Lung (tissue), 12 donors: Measurements from ENCODE around the gene KCTD16. TPM values are rescaled to one million over a fixed set of nuclear protein-coding genes. Genes with fewer than 3 reads are reported as not detected.

Experiments
- ATAC-seq: fragments of 200-7000 bp; cut with Tn5 transposase; one replicate; pipeline ENCODE4 v1.9.1; 2020; ENCODE audit warnings: moderate number of reproducible peaks; ENCODE audit not compliant: insufficient read depth, low FRiP score
- DNase-seq, 3 donors: peaks; one replicate each; pipeline ENCODE4 v3.0.0-alpha.2; 2013 to 2017
- H3K27ac ChIP-seq, 2 donors: one replicate each; pipeline ENCODE4 v1.5.1; 2013; ENCODE audit warnings: mild to moderate bottlenecking in 2 of 2, moderate library complexity in 2 of 2, control low read depth in 1 of 2, inconsistent platforms in 1 of 2, low read depth in 1 of 2, low read length in 1 of 2
- H3K27me3 ChIP-seq, 3 donors: one replicate each; pipeline ENCODE4 v1.5.1; 2013; ENCODE audit warnings: low read length in 2 of 3; ENCODE audit not compliant: control insufficient read depth in 3 of 3, insufficient read depth in 3 of 3
- H3K36me3 ChIP-seq, 4 donors: one replicate each; pipeline ENCODE4 v1.5.1; 2013; ENCODE audit warnings: low read length in 4 of 4, mild to moderate bottlenecking in 1 of 4, moderate library complexity in 1 of 4; ENCODE audit not compliant: control insufficient read depth in 4 of 4, insufficient read depth in 4 of 4
- H3K4me1 ChIP-seq, 5 donors: one replicate each; pipeline ENCODE4 v1.5.1; 2013; ENCODE audit warnings: low read length in 5 of 5, mild to moderate bottlenecking in 2 of 5, moderate library complexity in 1 of 5; ENCODE audit not compliant: control insufficient read depth in 5 of 5, insufficient read depth in 5 of 5
- H3K4me3 ChIP-seq: one replicate; pipeline ENCODE4 v1.5.1; 2013; ENCODE audit warnings: mild to moderate bottlenecking, control low read depth, moderate library complexity
- H3K9ac ChIP-seq, 2 donors: one replicate each; pipeline ENCODE4 v1.5.1; 2013; ENCODE audit warnings: low read length in 2 of 2, control low read depth in 1 of 2; ENCODE audit not compliant: insufficient read depth in 1 of 2
- H3K9me3 ChIP-seq, 4 donors: one replicate each; pipeline ENCODE4 v1.5.1; 2013; ENCODE audit warnings: low read length in 3 of 4, mild to moderate bottlenecking in 1 of 4, moderate library complexity in 1 of 4; ENCODE audit not compliant: control insufficient read depth in 4 of 4, insufficient read depth in 3 of 4
- CTCF ChIP-seq: IDR thresholded peaks from 2 replicates; pipeline ENCODE4 v1.5.1; 2012; ENCODE audit warnings: mild to moderate bottlenecking; ENCODE audit errors: control extremely low read depth, extremely low read depth
- WGBS, 2 donors: extraction: QIAGEN DNeasy Blood & Tissue Kit; methylation state at CpG; one replicate each; pipeline ENCODE4 v1.1.7; 2013; 5-methylcytosine and 5-hydroxymethylcytosine counted together
- polyA plus RNA-seq, 2 donors: library from polyadenylated mRNA; stranded (reverse); fragments of 200-250 nt; gene quantifications; one replicate each; pipeline ENCODE4 v1.2.1, GENCODE V29; 2013
- total RNA-seq, 2 donors: library from RNA; depleted of rRNA in 1 of 2; stranded (reverse); fragments of >200 nt in 1 of 2; gene quantifications; one replicate each; pipeline ENCODE4 v1.2.1, GENCODE V29; 2014 to 2021
- donor health status: control.
- donor health status: control.
- donor health status: Bipolar disorder and iron deficiency.
- donor health status: healthy.
- donor health status: DM: yes; HTN: yes; CAD: no.

Gene KCTD16
- total and polyA plus RNA-seq, 4 donors, result 0.07 to 0.63 (median 0.27) TPM

- 95% methylated on average over 2 of the region's 2 CpGs for WGBS, 2 donors
- TF ChIP-seq CTCF, result no peak
- no peak for ATAC-seq
- Histone ChIP-seq H3K27ac (no peak overlapping the region), H3K9ac (no peak overlapping the region), H3K4me1 (peaks cover 0 to 10% (median 0%) of the 10 kb centered on the region in 5 donors), H3K4me3 (no peak overlapping the region), H3K36me3 (no peaks in the 10 kb centered on the region), H3K9me3 (no peaks in the 10 kb centered on the region), H3K27me3 (no peaks in the 10 kb centered on the region)
- DNase-seq, result no peak
Observed at GRCh38 chr5:144141585-144141984, 29.1 kb upstream of the KCTD16 start.

GRCh38 chr5:144142139-144142823 lies 28.4 kb upstream of the KCTD16 start:
- peak in 2 of 3 donors; percentile 65 to 71 for DNase-seq
- Histone ChIP-seq H3K4me1 (peaks cover 0 to 10% (median 0%) of the 10 kb centered on the region in 5 donors), H3K27me3 (no peaks in the 10 kb centered on the region), H3K36me3 (no peaks in the 10 kb centered on the region), H3K27ac (no peak overlapping the region), H3K9ac (no peak overlapping the region), H3K9me3 (no peaks in the 10 kb centered on the region), H3K4me3 (no peak overlapping the region)
- ATAC-seq, result no peak
- WGBS, 2 donors, result 11 to 14% methylated on average over 2 of the region's 2 CpGs
- TF ChIP-seq CTCF, result no peak

GRCh38 chr5:144142824-144143162 lies 27.9 kb upstream of the KCTD16 start:
- H3K9me3 ChIP-seq, result no peaks in the 10 kb centered on the region
- no peak for TF ChIP-seq CTCF
- 53 to 68% methylated on average over 1 of the region's 1 CpG for WGBS, 2 donors
- no peak overlapping the region for H3K27ac ChIP-seq
- no peaks in the 10 kb centered on the region for H3K36me3 ChIP-seq
- no peak for ATAC-seq
- H3K9ac ChIP-seq, result no peak overlapping the region
- DNase-seq, result no peak
- H3K4me1 ChIP-seq, result peaks cover 0 to 10% (median 0%) of the 10 kb centered on the region in 5 donors
- H3K4me3 ChIP-seq, result no peak overlapping the region
- no peaks in the 10 kb centered on the region for H3K27me3 ChIP-seq

- no peak for DNase-seq
- TF ChIP-seq CTCF, result no peak
- Histone ChIP-seq H3K9ac (no peak overlapping the region), H3K36me3 (no peaks in the 10 kb centered on the region), H3K9me3 (no peaks in the 10 kb centered on the region), H3K4me3 (no peak overlapping the region), H3K27ac (no peak overlapping the region), H3K27me3 (no peaks in the 10 kb centered on the region), H3K4me1 (peaks cover 0 to 10% (median 0%) of the 10 kb centered on the region in 5 donors)
- WGBS, 2 donors, result 92 to 94% methylated on average over 1 of the region's 1 CpG
- no peak for ATAC-seq
Observed at GRCh38 chr5:144143625-144144024, 27.0 kb upstream of the KCTD16 start.
